ACC112 (cell line): ENCODE data around the gene PAF1.

Experiments used
- H2AFZ ChIP-seq: fragments of 200-600 bp; sonication (generic); one replicate; pipeline ENCODE4 v1.6.0; 2017; ENCODE audit warnings: antibody characterized with exemption, low read length; ENCODE audit not compliant: unreplicated experiment
- H3K27ac ChIP-seq: fragments of 200-600 bp; sonication (generic); 2 replicates; pipeline ENCODE4 v1.5.1; 2014; ENCODE audit warnings: low read depth, mild to moderate bottlenecking, antibody characterized with exemption, low read length, moderate library complexity
- H3K27me3 ChIP-seq: fragments of 200-600 bp; sonication (generic); 2 replicates; pipeline ENCODE4 v1.6.1; 2014; ENCODE audit warnings: mild to moderate bottlenecking, antibody characterized with exemption, low read length, moderate library complexity, mixed read lengths; ENCODE audit not compliant: insufficient read depth
- H3K36me3 ChIP-seq: fragments of 200-600 bp; sonication (generic); 2 replicates; pipeline ENCODE4 v1.6.1; 2016; ENCODE audit warnings: mild to moderate bottlenecking, antibody characterized with exemption, low read length, moderate library complexity, mixed read lengths; ENCODE audit not compliant: insufficient read depth
- H3K4me1 ChIP-seq: fragments of 200-600 bp; sonication (generic); one replicate; pipeline ENCODE4 v1.6.1; 2016; ENCODE audit warnings: low read length, mixed read lengths; ENCODE audit not compliant: insufficient read depth, unreplicated experiment, control insufficient read depth
- H3K4me3 ChIP-seq: fragments of 200-600 bp; sonication (generic); 2 replicates; pipeline ENCODE4 v1.5.1; 2014; ENCODE audit warnings: mild to moderate bottlenecking, low read depth, low read length
- H3K79me2 ChIP-seq: fragments of 200-600 bp; sonication (generic); one replicate; pipeline ENCODE4 v1.6.0; 2016; ENCODE audit warnings: low read length; ENCODE audit not compliant: control insufficient read depth, unreplicated experiment, insufficient read depth

PAF1 gene

DNA sequence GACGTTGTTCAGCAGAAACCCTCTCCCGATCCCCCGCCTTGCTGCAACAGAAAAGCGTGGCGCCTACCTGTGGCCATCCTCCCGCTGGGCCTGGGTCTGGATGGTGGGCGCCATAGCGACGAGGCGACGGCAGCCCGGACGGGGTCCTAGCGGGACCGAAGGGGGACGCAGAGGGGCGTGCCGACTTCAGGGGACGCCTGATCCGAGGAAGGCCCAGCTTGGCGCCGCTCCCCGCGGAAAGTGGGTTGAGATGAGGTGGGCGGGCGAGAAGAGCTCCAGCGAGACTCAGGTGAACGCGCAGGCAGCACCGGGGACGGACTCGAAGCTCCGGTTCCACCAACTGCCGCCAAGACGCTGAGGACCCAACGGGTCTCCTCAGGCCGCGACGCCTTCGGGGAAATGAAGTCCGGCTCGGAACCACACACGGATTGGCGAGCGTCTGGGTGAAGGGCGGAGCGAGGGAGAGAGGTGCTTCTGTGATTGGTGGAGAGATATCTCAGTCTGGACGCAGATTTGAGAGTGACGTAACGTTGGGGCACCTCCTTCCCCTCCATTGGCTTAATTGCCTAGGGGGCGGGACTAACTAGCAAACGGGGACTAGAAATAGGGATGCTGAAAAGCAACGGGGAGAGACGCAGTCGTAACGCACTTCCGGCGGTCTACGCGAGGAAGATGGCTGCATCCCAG, at the start of gene PAF1, which contains the start of gene MED29:
PAF1 (minus strand) TSS at position 356 of the 687 bp plus-strand sequence; CDS start at position 114, 242 bp downstream.
MED29 (plus strand) TSS at position 628 of the 687 bp plus-strand sequence; CDS start at position 673, 45 bp downstream.
- no peaks in the 10 kb centered on the region for H3K27me3 ChIP-seq
- peaks cover 15% of the 10 kb centered on the region for H3K79me2 ChIP-seq
- peak within 1 kb of the TSS; percentile 81 for H3K27ac ChIP-seq
- peaks cover 5% of the 10 kb centered on the region for H3K4me1 ChIP-seq
- peak within 1 kb of the TSS; percentile 99 for H3K4me3 ChIP-seq
- H3K36me3 ChIP-seq, result peaks cover 3% of the 10 kb centered on the region; the same call in 1 of the 2 replicates
- peak within 1 kb of the TSS; percentile 64 for H2AFZ ChIP-seq

- no peak overlapping the region for H3K4me3 ChIP-seq
- no peak overlapping the region for H3K27ac ChIP-seq
- H3K79me2 ChIP-seq, result peaks cover 23% of the 10 kb centered on the region
Observed at GRCh38 chr19:39438270-39438934, 47.5 kb upstream of the PAF1 start.

DNA sequence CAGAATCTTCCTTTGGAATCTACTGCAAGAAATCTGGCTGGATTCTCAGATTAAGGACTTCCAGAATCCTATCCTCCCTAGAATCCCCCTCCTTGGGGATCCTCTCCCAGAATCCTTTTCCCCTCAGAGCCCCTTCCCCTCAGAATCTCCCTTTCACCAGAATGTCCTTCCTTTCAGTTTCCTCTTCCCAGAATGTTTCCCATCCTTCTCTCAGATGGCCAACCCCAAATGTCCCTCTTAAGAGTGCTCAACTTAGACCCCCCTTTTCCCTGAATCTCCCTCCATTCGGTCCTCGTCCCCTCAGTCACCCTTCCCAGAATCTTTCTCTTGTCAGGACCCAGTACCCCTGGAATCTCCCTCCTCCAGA, 45.4 kb upstream of the PAF1 start:
- Histone ChIP-seq H2AFZ (no peak overlapping the region), H3K79me2 (peaks cover 25% of the 10 kb centered on the region), H3K27ac (peak overlapping the region; percentile 47), H3K36me3 (peaks cover 18% of the 10 kb centered on the region; the same call in 1 of the 2 replicates), H3K27me3 (no peaks in the 10 kb centered on the region), H3K4me3 (peak overlapping the region; percentile 92), H3K4me1 (peaks cover 11% of the 10 kb centered on the region)

More at GRCh38 chr19:39438270-39438934, 47.5 kb upstream of the PAF1 start:
- Histone ChIP-seq H3K4me1 (peaks cover 10% of the 10 kb centered on the region), H3K27me3 (no peaks in the 10 kb centered on the region), H3K36me3 (peaks cover 12% of the 10 kb centered on the region; the same call in 1 of the 2 replicates), H2AFZ (no peak overlapping the region)

- no peak within 1 kb of the TSS for H2AFZ ChIP-seq
- no peaks in the 10 kb centered on the region for H3K27me3 ChIP-seq
- peaks cover 18% of the 10 kb centered on the region; the same call in 1 of the 2 replicates for H3K36me3 ChIP-seq
- H3K79me2 ChIP-seq, result peaks cover 25% of the 10 kb centered on the region
- H3K4me1 ChIP-seq, result peaks cover 11% of the 10 kb centered on the region
- peak within 1 kb of the TSS; percentile 73 for H3K27ac ChIP-seq
- peak within 1 kb of the TSS; percentile 92 for H3K4me3 ChIP-seq
Observed at GRCh38 chr19:39435499-39436349, 44.8 kb upstream of the PAF1 start, which contains the start of gene RPS16. TSS of gene RPS16 (minus strand) at chr19:39435949. CDS start at chr19:39435895, 54 bp downstream.

DNA sequence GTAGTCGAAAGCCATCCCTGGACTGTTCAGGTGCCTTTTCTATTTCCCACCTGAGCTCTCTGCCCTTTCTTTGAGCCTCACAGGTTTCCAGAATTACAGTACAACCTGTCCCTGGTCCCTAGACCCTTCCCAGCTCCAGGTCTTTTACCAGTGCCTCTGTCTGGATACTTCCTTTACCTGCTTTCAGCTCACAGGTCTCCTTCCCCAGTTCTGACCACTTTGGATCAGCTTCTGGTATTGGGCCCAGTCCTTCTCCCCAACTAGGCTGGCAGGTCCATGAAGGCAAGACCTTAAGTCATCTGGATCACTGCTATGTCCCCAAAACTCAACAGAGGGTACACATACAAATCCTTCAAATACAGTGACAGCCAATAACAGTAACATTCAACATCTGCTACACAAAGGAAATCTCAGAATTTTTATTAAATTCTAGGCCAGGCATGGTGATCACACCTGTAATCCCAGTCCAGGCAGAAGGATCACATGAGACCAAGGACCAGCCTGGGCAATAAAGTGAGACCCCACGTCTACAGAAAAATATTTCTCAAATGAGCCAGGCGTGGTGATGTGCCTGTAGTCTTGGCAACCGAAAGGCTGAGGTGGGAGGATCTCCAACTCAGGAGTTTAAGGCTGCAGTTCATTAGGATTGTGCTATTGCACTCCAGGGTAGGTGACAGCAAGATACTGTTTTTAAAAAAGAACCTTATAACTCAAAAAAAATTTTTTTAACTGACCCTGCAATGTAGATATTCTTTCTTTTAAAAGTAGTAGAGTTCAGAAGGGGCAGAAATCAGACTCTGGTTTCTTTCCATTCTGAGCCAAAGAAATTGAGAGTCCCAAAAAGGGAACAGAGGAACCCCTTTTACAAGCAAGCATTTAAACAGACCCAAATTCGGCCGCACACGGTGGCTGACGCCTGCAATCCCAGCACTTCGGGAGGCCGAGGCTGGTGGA, 43.5 kb upstream of the PAF1 start:
- Histone ChIP-seq H2AFZ (no peak overlapping the region), H3K36me3 (peaks cover 18% of the 10 kb centered on the region; the same call in 1 of the 2 replicates), H3K27me3 (no peaks in the 10 kb centered on the region), H3K79me2 (peaks cover 25% of the 10 kb centered on the region), H3K27ac (peak overlapping the region; percentile 62), H3K4me1 (peaks cover 11% of the 10 kb centered on the region), H3K4me3 (peak overlapping the region; percentile 92)

DNA sequence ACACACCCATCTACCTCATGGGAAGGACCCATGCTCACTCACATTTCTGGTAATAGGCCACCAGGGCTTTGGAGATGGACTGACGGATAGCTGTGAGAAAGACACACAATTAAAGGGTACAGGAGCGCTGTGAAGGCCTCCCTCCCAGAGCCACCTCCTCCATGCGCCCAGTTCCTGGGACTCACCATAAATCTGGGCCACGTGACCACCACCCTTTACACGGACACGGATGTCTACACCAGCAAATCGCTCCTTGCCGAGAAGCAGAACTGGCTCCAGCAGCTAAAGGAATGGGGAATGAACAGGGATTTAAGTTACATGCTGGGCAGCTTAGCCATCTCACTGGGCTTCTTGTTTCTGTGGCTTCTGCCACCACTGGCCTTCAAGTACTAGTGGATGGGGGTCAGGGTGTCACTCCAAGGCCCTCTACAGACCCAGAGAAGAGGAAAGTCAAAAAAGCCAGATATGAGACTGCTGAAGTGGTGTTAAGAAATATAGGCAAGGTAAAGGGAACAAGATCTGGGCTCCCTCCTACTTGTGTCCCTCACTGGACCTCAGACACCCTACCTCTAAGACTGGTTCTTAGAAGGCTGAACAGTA, 42.7 kb upstream of the PAF1 start:
- Histone ChIP-seq H2AFZ (no peak overlapping the region), H3K27ac (peak overlapping the region; percentile 62), H3K79me2 (peaks cover 25% of the 10 kb centered on the region), H3K4me3 (peak overlapping the region; percentile 92), H3K36me3 (peaks cover 18% of the 10 kb centered on the region; the same call in 1 of the 2 replicates), H3K4me1 (peaks cover 14% of the 10 kb centered on the region), H3K27me3 (no peaks in the 10 kb centered on the region)

GRCh38 chr19:39432677-39433025, 41.7 kb upstream of the PAF1 start:
- H3K4me3 ChIP-seq, result no peak overlapping the region
- H3K27me3 ChIP-seq, result no peaks in the 10 kb centered on the region
- H3K36me3 ChIP-seq, result peaks cover 18% of the 10 kb centered on the region; the same call in 1 of the 2 replicates
- peaks cover 19% of the 10 kb centered on the region for H3K4me1 ChIP-seq
- H3K79me2 ChIP-seq, result peaks cover 25% of the 10 kb centered on the region
- H2AFZ ChIP-seq, result no peak overlapping the region
- no peak overlapping the region for H3K27ac ChIP-seq

DNA sequence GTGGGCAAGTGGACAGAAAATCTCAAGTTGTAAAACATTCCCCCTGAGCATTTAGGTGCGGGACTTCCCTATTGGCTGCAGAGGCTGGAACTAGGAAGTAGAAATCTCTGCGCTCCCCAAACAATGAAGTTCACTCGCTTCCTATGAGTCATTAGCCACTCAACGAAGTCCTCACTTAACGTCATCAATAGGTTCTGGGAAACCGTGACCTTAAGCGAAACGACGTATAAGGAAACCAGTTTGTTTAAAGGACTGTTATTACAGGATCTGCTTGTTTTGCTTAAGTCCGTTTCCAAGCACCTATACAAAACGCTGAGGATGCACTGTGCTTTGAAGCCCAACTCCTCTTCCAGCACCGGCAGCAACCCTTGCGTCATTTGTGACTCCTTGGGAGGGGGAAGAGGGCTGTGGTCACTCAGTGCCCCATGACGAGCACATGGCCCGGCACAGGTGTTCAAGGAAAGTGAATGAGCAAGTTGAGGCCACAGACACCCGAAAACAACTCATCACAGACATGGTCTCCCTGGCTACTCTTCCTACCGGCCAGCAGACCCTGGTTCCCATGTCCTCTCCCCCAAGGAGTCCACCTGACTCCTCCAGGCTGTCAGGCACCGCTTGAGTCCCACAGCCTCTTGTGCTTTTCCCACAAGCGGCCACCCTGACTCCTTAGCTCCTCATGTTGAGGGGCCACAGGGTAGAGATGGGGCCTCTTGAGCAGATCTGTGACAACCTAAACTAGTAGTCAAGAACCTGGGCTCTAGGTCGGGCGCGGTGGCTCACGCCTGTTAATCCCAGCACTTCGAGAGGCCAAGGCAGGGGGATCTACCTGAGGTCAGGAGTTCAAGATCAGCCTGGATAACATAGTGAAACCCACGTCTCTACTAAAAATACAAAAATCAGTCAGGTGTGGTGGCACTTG, 40.0 kb upstream of the PAF1 start:
- H3K4me1 ChIP-seq, result peaks cover 19% of the 10 kb centered on the region
- H2AFZ ChIP-seq, result no peak overlapping the region
- peaks cover 18% of the 10 kb centered on the region; the same call in 1 of the 2 replicates for H3K36me3 ChIP-seq
- peak overlapping the region; percentile 19; the same call in 1 of the 2 replicates for H3K27ac ChIP-seq
- H3K4me3 ChIP-seq, result no peak overlapping the region
- H3K27me3 ChIP-seq, result no peaks in the 10 kb centered on the region
- peaks cover 25% of the 10 kb centered on the region for H3K79me2 ChIP-seq
